GM19193 (cell line): ENCODE measurements around the gene ABHD8.
A peak's percentile ranks its signal among the peaks of the same experiment; 100 is the strongest.

Experiments
- POLR2A ChIP-seq: IDR thresholded peaks from 4 replicates; pipeline ENCODE4 v1.6.1; 2011; ENCODE audit not compliant: insufficient read depth, insufficient read length; ENCODE audit errors: extremely low read depth

ABHD8 gene

DNA sequence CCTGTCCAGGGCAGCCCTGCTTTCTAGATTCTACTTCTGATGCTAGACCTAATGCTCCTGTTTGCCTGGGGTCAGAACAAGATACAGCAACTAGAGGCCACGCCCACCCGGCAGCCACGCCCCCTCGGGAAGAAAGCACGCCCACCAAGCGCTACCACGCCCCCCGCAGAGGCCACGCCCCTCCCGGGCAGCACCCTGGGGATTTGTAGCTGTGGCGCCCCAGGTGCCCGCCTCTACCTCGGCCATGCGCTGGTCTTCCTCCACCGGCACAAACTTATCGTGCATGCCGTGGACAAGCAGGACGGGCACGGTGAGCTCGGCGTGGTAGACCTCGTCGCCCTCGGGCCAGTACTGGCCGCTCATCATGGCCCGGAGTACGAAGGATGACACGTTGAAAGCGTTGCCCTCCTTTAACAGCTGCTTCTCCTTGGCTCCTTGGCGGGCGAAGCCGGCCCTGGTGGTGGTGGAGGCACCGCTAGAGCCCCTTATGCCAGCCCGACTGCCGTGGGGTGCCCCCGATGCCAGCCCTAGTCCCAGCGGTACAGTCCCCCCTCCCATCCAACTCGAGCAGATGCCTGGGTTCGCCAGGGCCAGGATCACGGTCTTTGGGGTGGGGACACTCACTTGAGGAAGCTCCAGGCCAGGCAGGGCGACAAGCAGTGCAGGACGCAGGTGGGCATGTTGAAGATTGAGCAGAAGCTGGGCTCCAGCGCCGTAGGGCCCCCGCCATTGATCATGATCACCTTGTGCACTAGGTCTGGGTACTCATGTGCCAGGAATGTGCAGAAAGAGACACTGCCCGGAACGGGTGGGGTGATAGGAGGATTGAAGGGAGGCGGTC lies 9.0 kb downstream of the ABHD8 start:
- no peak for TF ChIP-seq POLR2A

DNA sequence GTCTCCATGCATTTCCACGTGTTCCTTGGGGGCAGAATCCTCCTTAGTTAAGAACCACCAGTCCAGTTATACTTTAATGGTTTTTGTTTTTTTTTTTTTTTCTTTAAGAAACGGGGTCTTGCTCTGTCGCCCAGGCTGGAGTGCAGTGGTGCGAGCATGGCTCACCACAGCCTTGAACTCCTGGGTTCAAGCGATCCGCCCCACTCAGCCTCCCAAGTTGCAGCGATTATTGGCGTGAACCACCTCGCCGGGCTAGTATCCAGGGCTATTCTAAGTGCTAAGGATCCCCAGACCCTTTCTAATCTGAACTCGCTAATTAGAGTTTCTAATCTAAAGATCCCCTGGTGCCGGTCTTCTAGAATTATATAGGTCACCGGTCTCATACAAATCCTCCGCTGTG lies 9.6 kb downstream of the ABHD8 start:
- no peak for TF ChIP-seq POLR2A

DNA sequence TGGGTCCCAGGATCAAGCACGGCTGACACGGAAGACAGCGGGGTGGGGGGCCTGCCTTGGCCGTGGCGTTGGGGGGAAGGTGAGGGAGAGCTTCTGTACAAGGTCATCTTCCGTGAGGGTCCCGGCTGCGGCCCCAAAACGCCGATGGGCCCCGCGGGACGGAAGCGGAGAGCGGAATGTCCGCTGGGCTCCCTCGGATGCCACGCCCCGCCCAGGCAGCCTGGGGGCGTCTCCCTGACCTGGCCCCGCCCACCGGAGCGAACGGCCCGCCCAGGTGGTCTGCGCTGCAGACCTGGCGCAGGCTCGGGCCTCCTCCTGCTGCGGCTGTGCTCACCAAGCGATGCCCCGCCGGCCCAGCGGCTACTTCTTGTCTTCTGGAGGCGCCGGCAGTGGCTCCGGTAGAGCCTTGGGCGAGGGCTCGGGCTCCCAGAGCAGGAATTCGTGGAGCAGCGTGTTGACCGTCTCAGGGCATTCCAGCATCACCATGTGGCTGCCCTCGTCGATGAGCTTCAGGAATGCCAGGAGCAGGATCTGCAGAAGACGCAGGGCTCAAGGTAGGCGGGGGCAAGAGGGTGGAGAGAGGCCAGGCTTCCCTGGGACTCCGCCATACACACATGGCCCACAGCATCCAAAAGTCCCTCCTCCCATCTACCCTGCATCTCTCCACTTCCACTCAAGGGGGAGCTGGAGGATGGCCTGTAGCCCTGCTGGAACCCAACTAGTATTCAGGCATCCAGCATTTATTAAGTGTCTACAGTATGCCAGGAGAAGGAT lies 10.7 kb downstream of the ABHD8 start:
- TF ChIP-seq POLR2A, result no peak

DNA sequence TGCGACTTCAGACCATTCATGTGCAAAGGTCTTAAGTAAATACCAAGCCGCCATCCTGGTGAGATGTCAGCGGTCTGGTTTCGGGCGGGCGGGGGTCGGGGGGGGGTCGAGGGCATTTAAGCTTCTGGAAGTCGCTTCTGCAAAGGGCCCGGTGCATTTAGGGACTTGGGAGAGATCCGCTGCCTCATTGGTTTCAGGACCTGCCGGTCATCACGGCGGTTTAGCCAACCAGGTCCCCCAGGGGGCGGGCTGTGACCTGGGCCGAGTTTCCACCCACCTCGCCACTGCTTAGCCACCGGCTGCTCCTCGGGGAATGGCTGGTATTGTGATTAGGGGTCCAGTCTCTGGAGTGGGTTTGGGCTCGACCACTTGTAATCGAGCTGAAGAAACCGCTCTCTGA lies 13.7 kb downstream of the ABHD8 start:
- TF ChIP-seq POLR2A, result no peak

DNA sequence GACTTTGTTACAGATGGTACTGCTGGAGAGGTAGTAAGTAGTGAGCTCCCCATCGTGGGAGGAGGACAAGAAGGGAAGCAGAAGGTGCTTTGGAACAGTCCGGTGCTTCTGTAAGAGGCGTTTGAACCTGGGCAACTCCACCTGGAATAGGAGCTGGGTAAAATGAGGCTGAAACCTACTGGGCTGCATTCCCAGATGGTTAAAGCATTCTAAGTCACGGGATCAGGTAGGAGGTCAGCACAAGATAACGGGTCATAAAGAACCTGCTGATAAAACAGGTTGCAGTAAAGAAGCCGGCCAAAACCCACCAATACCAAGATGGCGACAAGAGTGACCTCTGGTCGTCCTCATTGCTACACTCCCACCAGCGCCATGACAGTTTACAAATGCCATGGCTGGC lies 16.5 kb downstream of the ABHD8 start:
- no peak for TF ChIP-seq POLR2A

DNA sequence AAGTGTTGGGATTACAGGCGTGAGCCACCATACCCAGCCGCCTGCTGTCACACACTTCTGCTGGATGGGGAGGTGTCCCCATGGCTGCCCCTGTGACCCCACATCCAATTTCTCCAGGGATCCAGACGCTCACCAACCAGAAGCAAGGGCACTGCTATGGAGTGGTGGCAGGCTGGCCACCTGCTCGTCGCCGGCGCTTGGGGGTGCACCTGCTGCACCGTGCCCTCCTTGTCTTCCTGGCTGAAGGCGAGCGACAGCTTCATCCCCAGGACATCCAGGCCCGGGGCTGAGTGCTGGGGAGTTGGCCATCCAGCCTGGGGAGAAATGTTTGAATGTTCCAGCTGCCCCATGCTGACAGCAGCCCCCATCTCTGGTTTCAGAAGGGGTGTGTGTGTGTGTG lies 17.0 kb downstream of the ABHD8 start:
- TF ChIP-seq POLR2A, result no peak

DNA sequence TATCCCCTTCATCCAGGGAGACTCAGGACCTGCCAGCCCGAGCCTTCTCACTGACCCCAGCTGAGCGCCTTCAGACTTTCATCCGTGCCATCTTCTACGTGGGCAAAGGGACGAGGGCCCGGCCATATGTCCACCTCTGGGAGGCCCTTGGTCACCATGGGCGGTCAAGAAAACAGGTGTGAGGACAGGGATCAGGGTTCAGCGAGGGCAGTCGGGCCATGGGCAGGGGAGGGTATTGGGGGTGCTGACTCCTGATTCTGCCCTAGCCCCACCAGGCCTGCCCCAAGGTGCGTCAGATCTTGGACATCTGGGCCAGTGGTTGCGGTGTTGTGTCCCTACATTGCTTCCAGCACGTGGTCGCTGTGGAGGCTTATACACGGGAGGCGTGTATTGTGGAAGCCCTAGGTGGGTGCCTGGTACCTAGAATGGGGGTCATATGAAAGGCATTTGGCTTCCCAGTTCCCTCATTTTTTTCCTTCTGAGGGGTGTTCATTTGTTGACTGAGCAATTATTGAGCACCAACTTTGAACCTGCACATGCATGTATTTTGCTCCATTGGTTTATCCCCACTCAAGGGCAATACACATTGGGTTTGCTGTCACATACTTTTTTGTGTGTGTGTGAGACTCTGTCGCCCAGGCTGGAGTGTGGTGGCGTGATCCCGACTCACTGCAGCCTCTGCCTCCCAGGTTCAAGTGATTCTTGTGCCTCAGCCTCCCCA lies 17.6 kb downstream of the ABHD8 start:
- TF ChIP-seq POLR2A, result no peak

DNA sequence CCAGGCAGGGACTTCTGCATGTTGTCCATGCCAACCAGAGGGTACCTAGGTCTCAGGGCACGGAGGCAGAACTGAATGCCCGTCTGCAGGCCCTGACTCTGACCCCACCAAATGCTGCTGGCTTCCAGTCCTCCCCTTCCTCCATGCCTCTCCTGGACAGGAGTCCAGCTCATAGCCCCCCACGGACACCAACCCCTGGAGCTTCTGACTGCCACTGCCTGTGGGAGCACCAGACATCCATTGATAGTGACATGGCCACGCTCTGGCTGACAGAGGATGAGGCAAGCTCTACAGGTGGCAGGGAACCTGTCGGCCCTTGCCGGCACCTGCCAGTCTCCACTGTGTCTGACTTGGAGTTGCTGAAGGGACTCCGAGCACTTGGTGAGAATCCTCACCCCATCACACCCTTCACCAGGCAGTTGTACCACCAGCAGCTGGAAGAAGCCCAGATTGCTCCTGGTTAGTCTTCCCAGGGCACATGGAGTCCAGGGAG lies 19.7 kb downstream of the ABHD8 start:
- no peak for TF ChIP-seq POLR2A

DNA sequence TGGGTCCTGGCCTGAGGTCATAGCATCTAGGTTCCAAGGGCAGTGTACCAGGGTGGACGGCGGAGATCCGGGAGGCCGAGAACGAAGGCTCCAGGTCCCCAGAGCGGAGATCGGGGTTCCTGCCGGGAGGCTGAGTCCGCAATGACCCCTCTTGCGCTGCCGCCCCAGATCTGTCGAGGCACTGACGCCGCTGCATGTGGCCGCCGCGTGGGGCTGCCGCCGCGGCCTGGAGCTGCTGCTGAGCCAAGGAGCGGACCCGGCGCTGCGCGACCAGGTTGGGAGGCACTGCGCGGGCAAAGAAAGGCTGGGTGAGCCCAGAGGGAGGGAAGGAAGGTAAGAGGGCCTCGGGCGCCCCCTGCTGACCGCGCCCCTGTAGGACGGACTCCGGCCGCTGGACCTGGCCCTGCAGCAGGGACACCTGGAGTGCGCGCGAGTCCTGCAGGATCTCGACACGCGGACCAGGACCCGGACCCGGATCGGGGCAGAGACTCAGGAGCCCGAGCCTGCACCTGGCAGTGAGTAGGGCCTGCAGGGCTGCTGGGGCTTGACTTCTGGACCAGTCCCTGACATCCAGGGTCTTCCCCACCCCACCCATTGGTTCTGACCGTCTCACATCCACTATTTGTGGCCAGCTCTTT lies 20.6 kb downstream of the ABHD8 start:
- TF ChIP-seq POLR2A, result no peak

DNA sequence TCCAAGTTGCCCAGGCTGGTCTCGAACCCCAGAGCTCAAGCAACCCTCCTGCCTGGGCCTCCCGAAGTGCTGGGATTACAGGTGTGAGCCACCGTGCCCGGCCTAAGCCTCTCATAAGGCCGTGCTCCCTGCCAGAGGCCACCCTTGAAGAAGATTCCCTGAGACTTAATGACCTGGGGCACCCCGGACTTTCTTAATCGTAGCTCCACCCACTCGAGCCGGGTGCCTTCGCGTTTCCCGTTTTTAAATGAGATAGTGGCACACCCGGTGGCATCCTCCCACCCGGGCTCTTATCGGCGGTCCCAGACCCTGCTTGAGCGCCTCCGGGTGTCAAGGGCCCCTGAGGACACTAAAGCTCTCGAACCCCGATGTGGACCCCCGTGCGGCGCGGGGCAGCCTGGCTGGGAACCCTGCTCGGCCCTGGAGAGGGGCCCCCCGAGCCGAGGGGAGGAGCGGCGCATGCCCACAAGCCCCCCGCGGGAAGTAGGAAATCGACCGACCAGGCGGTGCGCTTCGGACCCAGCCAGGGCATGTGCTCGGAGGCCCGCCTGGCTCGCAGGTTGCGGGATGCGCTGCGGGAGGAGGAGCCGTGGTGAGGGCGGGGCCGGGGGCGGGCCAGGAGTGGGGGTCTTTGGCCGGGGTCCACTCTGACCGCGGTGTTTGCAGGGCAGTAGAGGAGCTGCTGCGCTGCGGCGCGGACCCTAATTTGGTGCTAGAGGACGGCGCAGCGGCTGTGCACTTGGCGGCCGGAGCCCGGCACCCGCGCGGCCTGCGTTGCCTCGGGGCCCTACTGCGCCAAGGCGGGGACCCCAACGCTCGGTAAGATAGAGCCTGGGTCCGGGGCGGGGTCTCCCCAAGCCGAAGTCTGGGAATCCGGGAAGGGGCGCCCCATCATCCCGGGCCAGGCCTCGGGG lies 21.6 kb downstream of the ABHD8 start, which contains the start of gene ANKLE1:
TSS of gene ANKLE1 (plus strand) at position 511 of the 914 bp plus-strand sequence. CDS start at position 531, 20 bp downstream.
- TF ChIP-seq POLR2A, result peak; percentile 41

DNA sequence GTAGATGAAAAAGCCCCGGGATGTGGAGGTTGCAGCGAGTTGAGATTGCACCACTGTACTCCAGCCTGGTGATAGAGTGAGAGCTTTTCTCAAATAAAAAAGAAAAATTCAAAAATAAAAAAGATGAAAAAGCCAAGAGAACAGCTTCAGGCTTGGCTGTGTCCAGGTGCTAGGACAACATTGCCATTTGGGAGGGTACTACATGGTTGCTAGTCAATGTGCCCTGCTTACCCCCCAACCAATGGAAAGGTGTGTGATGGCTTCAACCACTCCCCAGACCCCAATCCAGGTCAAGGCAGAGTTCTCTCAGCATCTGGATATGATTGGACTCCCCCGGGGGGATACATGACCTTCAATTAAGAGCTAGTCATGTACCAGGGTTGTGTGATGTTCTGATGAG lies 23.8 kb downstream of the ABHD8 start:
- no peak for TF ChIP-seq POLR2A

DNA sequence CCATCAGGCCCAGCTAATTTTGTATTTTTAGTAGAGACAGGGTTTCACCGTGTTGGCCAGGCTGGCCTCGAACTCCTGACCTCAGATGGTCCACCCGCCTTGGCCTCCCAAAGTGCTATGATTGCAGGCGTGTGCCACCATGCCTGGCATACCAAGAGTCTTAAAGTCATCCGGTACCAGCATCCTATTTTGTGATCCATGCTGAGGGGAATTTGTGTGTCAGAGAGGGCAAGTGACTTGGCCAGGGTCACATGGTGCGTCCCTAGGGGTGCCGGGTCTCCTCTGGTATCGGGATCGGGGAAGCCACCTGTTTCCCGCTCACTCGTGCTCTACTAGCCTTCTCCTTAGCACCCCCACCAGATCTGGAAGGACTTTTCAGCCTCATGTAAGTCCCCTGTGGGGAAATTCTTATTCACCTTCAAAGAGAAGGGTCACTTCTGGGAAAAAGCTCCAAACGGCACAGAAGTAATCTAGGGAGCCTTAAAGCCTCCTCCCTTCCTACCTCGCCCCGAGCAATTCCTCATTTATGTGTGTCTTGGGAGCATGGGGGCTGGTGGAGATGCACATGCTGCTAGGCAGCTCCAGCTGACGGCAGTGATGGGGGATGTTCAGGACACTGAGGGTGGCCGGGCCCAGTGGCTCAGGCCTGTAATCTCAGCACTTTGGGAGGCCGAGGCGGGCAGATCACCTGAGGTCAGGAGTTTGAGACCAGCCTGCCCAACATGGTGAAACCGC lies 27.6 kb downstream of the ABHD8 start:
- TF ChIP-seq POLR2A, result no peak

DNA sequence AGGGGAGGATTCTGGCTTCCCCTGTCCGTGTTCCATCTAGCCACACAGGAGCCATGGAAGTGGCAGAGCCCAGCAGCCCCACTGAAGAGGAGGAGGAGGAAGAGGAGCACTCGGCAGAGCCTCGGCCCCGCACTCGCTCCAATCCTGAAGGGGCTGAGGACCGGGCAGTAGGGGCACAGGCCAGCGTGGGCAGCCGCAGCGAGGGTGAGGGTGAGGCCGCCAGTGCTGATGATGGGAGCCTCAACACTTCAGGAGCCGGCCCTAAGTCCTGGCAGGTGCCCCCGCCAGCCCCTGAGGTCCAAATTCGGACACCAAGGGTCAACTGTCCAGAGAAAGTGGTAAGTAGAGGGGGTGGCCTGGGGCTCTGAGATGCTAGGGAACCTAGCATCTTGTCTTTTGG lies 34.5 kb downstream of the ABHD8 start:
- no peak for TF ChIP-seq POLR2A

DNA sequence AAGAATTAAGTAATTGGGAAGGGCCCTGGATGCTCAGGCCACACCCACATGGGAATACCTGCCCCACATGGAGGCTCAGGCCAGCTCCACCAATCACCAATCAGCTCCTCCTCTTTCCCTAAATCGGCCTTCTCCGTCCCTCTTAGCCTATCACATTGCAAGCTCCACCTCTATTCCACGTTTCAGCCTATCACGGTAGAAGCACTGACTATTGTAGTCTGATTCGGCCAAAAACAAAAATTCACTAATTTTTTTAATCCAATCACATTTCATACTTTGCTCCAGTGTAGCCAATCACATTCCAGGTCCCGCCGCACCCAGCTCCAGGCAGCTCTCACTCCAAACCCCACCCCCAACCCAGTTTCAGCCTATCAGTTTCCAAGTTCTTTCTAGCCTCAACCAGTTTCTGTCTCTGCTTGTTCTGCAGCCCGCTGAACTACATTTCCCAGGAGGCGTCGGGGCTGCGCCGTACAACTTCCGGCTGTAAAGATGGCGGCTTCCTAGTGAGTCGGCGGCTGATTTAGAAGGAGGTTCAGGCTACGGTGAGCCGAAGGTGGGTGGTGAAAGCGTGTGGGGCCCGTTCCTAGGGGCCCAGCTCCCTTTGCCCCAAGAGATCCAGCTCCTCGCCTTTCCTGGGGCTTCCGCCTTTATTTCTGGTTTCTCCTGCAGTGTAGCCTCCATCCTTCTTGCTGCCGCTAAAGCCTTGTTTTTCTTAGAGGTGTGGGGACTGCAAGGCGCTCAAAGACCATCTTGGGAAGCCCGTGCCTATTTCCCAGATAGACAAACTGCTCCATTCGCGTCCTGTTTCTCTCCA lies 36.0 kb downstream of the ABHD8 start, which contains the start of gene BABAM1:
TSS of gene BABAM1 (plus strand) at position 469 of the 814 bp plus-strand sequence. CDS start 1,364 bp downstream, outside the sequence.
- peak; percentile 83 for TF ChIP-seq POLR2A
